SH-SY5Y (cell line): ENCODE data around the gene C3orf62.

ENCODE experiments used
- GATA2 ChIP-seq: IDR thresholded peaks from 2 replicates; pipeline ENCODE4 v1.6.1; 2011; ENCODE audit warnings: mild to moderate bottlenecking, low read depth, low read length
- GATA3 ChIP-seq: IDR thresholded peaks from 2 replicates; pipeline ENCODE4 v1.6.1; 2011; ENCODE audit warnings: low read depth, mild to moderate bottlenecking, low read length, moderate library complexity

DNA sequence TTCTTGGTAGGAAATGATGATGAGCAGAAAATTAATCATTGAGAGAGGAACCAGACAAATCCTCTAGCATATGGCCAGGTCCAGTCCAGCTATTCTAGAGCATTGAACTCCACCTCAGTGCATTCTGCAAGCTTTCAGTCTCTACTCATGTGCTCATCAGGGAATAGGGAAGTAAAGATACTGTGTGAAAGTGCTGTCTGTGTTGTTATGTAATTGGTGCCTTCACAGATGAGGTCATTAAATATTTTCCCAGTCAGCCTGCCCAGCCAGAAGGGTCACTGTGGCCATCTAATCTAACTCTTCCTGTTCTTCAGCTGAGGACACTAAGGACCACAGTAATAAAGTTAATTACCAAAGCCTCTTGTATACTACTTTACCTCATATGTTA, 28.2 kb downstream of the C3orf62 start:
- TF ChIP-seq GATA2 (no peak), GATA3 (no peak)
